GM19238 (cell line): ENCODE results near the gene TERB1.
"Not testable (repeated sequence)": the region's sequence is repeated elsewhere in the genome, so short reads cannot be mapped to it uniquely, and the experiment has no call there.

Source experiments
- DNase-seq: peaks from one replicate; pipeline ENCODE4 v3.0.0; 2011; ENCODE audit warnings: low spot score; ENCODE audit not compliant: insufficient read length

TERB1 gene

GRCh38 chr16:66824006-66824405, 22.6 kb upstream of the TERB1 start:
- no peak for DNase-seq

- DNase-seq = no peak
Measured at GRCh38 chr16:66814734-66815133, 13.3 kb upstream of the TERB1 start.

GRCh38 chr16:66811043-66811442, 9.7 kb upstream of the TERB1 start:
- DNase-seq = no peak

GRCh38 chr16:66810391-66810790, 9.0 kb upstream of the TERB1 start:
- DNase-seq = no peak

GRCh38 chr16:66809765-66810164, 8.4 kb upstream of the TERB1 start:
- no peak for DNase-seq

GRCh38 chr16:66802159-66802558, 775 bp upstream of the TERB1 start:
- no peak for DNase-seq

- DNase-seq = no peak
Measured at GRCh38 chr16:66800856-66801255, 528 bp downstream of the TERB1 start.

- DNase-seq = no peak
Measured at GRCh38 chr16:66798161-66798560, 3.2 kb downstream of the TERB1 start.

GRCh38 chr16:66793984-66794383, 7.4 kb downstream of the TERB1 start:
- DNase-seq = not testable (repeated sequence)

GRCh38 chr16:66790130-66790733, 11.2 kb downstream of the TERB1 start:
- DNase-seq = no peak

- DNase-seq = no peak
Measured at GRCh38 chr16:66787427-66787826, 14.0 kb downstream of the TERB1 start.

- DNase-seq = no peak
Measured at GRCh38 chr16:66786551-66786950, 14.8 kb downstream of the TERB1 start.

- DNase-seq = no peak
Measured at GRCh38 chr16:66776457-66776856, 24.9 kb downstream of the TERB1 start.

- DNase-seq = no peak
Measured at GRCh38 chr16:66774981-66775380, 26.4 kb downstream of the TERB1 start.

- DNase-seq = no peak
Measured at GRCh38 chr16:66758086-66758485, 43.3 kb downstream of the TERB1 start.

- DNase-seq = no peak
Measured at GRCh38 chr16:66754819-66755218, 46.6 kb downstream of the TERB1 start.

GRCh38 chr16:66754211-66754610, 47.2 kb downstream of the TERB1 start:
- no peak for DNase-seq

GRCh38 chr16:66752958-66753357, 48.4 kb downstream of the TERB1 start:
- DNase-seq = no peak

- no peak for DNase-seq
Measured at GRCh38 chr16:66752379-66752778, 49.0 kb downstream of the TERB1 start.

- no peak for DNase-seq
Measured at GRCh38 chr16:66751992-66752322, 49.4 kb downstream of the TERB1 start.

GRCh38 chr16:66751303-66751991, 49.9 kb downstream of the TERB1 start, which contains the start of gene DYNC1LI2:
Gene DYNC1LI2 (minus strand): TSS chr16:66751609. CDS start chr16:66751591, 18 bp downstream.
- peak; percentile 93 for DNase-seq

- DNase-seq = peak; percentile 19
Measured at GRCh38 chr16:66751053-66751302, 50.4 kb downstream of the TERB1 start.

GRCh38 chr16:66750279-66751052, 50.9 kb downstream of the TERB1 start:
- DNase-seq = no peak
